ENCODE results near the gene POPDC3. TPM values are rescaled to one million over a fixed set of nuclear protein-coding genes. Genes with fewer than 3 reads are reported as not detected.

Gene POPDC3
- total RNA-seq, 1 experiment from 2014 or later: 29.2 TPM

DNA sequence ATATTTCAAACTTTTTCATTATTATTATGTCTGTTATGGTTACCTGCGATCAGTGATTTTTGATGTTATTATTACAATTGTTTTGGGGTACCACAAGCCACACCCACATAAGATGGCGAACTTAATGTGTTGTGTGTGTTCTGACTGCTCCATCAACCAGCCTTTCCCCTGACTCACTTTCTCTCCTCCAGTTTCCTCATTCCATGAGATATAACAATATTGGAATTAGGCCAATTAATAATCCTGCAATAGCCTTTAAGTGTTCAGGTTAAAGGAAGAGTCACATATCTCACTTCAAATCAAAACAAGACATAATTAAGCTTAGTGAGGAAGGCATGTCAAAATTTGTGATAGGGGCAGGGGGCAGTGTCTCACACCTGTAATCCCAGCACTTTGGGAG lies 16.3 kb upstream of the POPDC3 start:
- ChIA-PET POLR2A (no interaction called here), CTCF (no interaction called here)
- in situ Hi-C loops (cut with HindIII; ENCODE audit: low pct_unique_long_range_greater_than_20kb, low sequenced_read_pairs): no loop called here
- Histone ChIP-seq H3K36me3 (ENCODE audit: control insufficient read depth, insufficient read depth, low read length) (no peaks in the 10 kb centered on the region), H3K4me1 (ENCODE audit: control insufficient read depth, insufficient read depth, low read length) (no peaks in the 10 kb centered on the region), H3K27me3 (ENCODE audit: control insufficient read depth, insufficient read depth, low read length) (no peaks in the 10 kb centered on the region), H3K27ac (ENCODE audit: low read length) (no peak overlapping the region), H3K9me3 (ENCODE audit: control insufficient read depth, insufficient read depth, low read depth, low read length) (no peaks in the 10 kb centered on the region), H3K4me3 (ENCODE audit: low read depth in 2 of 2, low read length in 2 of 2) (no peak overlapping the region)
- BruUV-seq (replicated peaks): no TSS peak
- intact Hi-C loops (cut with micrococcal nuclease; ENCODE audit: unreplicated experiment): no loop called here
- TF ChIP-seq TCF7L2 (IDR thresholded peaks at IDR 0.05; ENCODE audit: low read depth, low read length) (no peak), SIN3A (IDR thresholded peaks at IDR 0.05; ENCODE audit: borderline replicate concordance, insufficient read depth, low read depth, low read length) (no peak), POLR2AphosphoS5 (IDR thresholded peaks at IDR 0.05; ENCODE audit: low read depth, low read length) (no peak)
- TF ChIP-seq, protein P1, sequence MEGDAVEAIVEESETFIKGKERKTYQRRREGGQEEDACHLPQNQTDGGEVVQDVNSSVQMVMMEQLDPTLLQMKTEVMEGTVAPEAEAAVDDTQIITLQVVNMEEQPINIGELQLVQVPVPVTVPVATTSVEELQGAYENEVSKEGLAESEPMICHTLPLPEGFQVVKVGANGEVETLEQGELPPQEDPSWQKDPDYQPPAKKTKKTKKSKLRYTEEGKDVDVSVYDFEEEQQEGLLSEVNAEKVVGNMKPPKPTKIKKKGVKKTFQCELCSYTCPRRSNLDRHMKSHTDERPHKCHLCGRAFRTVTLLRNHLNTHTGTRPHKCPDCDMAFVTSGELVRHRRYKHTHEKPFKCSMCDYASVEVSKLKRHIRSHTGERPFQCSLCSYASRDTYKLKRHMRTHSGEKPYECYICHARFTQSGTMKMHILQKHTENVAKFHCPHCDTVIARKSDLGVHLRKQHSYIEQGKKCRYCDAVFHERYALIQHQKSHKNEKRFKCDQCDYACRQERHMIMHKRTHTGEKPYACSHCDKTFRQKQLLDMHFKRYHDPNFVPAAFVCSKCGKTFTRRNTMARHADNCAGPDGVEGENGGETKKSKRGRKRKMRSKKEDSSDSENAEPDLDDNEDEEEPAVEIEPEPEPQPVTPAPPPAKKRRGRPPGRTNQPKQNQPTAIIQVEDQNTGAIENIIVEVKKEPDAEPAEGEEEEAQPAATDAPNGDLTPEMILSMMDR (IDR thresholded peaks at IDR 0.05): no peak
- TF ChIP-seq, protein P2, sequence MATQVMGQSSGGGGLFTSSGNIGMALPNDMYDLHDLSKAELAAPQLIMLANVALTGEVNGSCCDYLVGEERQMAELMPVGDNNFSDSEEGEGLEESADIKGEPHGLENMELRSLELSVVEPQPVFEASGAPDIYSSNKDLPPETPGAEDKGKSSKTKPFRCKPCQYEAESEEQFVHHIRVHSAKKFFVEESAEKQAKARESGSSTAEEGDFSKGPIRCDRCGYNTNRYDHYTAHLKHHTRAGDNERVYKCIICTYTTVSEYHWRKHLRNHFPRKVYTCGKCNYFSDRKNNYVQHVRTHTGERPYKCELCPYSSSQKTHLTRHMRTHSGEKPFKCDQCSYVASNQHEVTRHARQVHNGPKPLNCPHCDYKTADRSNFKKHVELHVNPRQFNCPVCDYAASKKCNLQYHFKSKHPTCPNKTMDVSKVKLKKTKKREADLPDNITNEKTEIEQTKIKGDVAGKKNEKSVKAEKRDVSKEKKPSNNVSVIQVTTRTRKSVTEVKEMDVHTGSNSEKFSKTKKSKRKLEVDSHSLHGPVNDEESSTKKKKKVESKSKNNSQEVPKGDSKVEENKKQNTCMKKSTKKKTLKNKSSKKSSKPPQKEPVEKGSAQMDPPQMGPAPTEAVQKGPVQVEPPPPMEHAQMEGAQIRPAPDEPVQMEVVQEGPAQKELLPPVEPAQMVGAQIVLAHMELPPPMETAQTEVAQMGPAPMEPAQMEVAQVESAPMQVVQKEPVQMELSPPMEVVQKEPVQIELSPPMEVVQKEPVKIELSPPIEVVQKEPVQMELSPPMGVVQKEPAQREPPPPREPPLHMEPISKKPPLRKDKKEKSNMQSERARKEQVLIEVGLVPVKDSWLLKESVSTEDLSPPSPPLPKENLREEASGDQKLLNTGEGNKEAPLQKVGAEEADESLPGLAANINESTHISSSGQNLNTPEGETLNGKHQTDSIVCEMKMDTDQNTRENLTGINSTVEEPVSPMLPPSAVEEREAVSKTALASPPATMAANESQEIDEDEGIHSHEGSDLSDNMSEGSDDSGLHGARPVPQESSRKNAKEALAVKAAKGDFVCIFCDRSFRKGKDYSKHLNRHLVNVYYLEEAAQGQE (IDR thresholded peaks at IDR 0.05; ENCODE audit: insufficient read depth in 1 of 2, low read depth in 2 of 2, low read length in 1 of 2): no peak
- ATAC-seq (no peak), DNase-seq (ENCODE audit: low read depth, low spot score) (no peak)

DNA sequence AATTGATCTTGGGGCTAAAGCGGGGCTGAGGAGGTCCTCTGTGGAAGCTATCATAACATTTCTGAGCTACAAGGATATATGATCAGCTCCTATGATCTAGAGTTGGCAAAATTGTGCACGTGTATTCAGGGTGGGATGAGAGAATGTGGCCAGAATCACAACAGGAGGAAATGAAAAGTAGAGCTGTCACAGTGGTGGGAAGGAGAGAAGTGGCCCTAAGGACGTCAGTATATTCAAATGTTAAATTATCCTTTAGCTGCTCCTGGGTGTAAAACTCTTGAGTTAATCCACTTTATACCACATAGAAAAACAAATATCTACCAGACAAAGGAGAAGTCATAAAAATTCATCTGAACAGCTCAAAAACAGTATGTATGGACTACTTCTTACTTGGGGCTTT lies 14.8 kb upstream of the POPDC3 start:
- in situ Hi-C loops (cut with HindIII; ENCODE audit: low pct_unique_long_range_greater_than_20kb, low sequenced_read_pairs): no loop called here
- intact Hi-C loops (cut with micrococcal nuclease; ENCODE audit: unreplicated experiment): no loop called here
- no TSS peak for BruUV-seq (replicated peaks)
- H3K4me1 ChIP-seq (ENCODE audit: control insufficient read depth, insufficient read depth, low read length): no peaks in the 10 kb centered on the region
- H3K27ac ChIP-seq (ENCODE audit: low read length): no peak overlapping the region
- TF ChIP-seq, protein P1 (IDR thresholded peaks at IDR 0.05): no peak
- TF ChIP-seq, protein P2 (IDR thresholded peaks at IDR 0.05; ENCODE audit: insufficient read depth in 1 of 2, low read depth in 2 of 2, low read length in 1 of 2): no peak
- TF ChIP-seq TCF7L2 (IDR thresholded peaks at IDR 0.05; ENCODE audit: low read depth, low read length): no peak
- ATAC-seq (no peak), DNase-seq (ENCODE audit: low read depth, low spot score) (no peak)
- ChIA-PET POLR2A (no interaction called here), CTCF (no interaction called here)
- H3K9me3 ChIP-seq (ENCODE audit: control insufficient read depth, insufficient read depth, low read depth, low read length): no peaks in the 10 kb centered on the region
- no peak overlapping the region for H3K4me3 ChIP-seq (ENCODE audit: low read depth in 2 of 2, low read length in 2 of 2)
- H3K36me3 ChIP-seq (ENCODE audit: control insufficient read depth, insufficient read depth, low read length): no peaks in the 10 kb centered on the region
- H3K27me3 ChIP-seq (ENCODE audit: control insufficient read depth, insufficient read depth, low read length): no peaks in the 10 kb centered on the region

Data from Panc1 (cell line).